Gastroesophageal sphincter (tissue), 3 donors: ENCODE data around the gene UBE2J1.

ENCODE experiments used
- POLR2A ChIP-seq, 2 donors: fragments of 450-650 bp; IDR thresholded peaks; one replicate each; pipeline ENCODE4 v1.6.1; 2017; ENCODE audit warnings: antibody characterized with exemption in 2 of 2, mild to moderate bottlenecking in 2 of 2, moderate library complexity in 1 of 2
- TF ChIP-seq, protein P1 (sequence below), 4 experiments: fragments of 200-600 bp in 2 of 4; fragments of 450-650 bp in 2 of 4; sonication (generic) in 1 of 4; IDR thresholded peaks; one replicate each; pipeline ENCODE4 v1.5.1; 2017 to 2019; ENCODE audit warnings: antibody characterized with exemption in 4 of 4, mild to moderate bottlenecking in 2 of 4, moderate library complexity in 2 of 4

DNA sequence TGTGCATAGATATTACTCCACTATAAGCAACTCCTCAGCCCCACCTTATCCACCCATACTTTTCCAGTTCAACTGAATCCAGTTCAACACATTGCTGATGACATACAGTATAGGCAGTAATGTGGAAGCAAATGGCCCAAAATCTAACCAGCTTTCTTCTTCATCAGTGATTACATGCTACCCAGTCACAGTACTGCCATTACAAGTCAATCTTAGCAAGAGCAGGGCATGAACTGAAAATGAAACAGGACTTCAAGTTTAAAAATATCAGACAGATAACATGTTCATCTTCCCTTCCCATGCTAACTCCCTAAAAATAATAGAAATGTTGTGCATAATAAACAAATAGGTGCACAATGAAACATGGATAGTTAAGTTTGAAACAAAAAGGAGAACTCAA is 40.3 kb upstream of the UBE2J1 start:
- TF ChIP-seq, protein P1, sequence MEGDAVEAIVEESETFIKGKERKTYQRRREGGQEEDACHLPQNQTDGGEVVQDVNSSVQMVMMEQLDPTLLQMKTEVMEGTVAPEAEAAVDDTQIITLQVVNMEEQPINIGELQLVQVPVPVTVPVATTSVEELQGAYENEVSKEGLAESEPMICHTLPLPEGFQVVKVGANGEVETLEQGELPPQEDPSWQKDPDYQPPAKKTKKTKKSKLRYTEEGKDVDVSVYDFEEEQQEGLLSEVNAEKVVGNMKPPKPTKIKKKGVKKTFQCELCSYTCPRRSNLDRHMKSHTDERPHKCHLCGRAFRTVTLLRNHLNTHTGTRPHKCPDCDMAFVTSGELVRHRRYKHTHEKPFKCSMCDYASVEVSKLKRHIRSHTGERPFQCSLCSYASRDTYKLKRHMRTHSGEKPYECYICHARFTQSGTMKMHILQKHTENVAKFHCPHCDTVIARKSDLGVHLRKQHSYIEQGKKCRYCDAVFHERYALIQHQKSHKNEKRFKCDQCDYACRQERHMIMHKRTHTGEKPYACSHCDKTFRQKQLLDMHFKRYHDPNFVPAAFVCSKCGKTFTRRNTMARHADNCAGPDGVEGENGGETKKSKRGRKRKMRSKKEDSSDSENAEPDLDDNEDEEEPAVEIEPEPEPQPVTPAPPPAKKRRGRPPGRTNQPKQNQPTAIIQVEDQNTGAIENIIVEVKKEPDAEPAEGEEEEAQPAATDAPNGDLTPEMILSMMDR (IDR thresholded peaks at IDR 0.05), result no peak
- no peak for TF ChIP-seq POLR2A (IDR thresholded peaks at IDR 0.05)
